Endothelial cell of hepatic sinusoid (primary cell): ENCODE data around the gene ADK.

Source experiments
- in situ Hi-C: cut with HindIII; loops from 2 replicates; pipeline ENCODE4 v1.10.0; 2017; ENCODE audit warnings: low sequenced_read_pairs

The ADK gene

GRCh38 chr10:74750848-74751274 is 599.8 kb downstream of the ADK start:
- in situ Hi-C loops, result loop anchor here (5.0 kb wide), 1 partner anchor 96 kb away; no protein-coding TSS in a partner anchor

GRCh38 chr10:74752371-74753040 is 601.5 kb downstream of the ADK start:
- in situ Hi-C loops, result loop anchor here (5.0 kb wide), 1 partner anchor 95 kb away; no protein-coding TSS in a partner anchor

GRCh38 chr10:74753442-74754211 is 602.6 kb downstream of the ADK start:
- in situ Hi-C loops, result loop anchor here (5.0 kb wide), 1 partner anchor 94 kb away; no protein-coding TSS in a partner anchor

- in situ Hi-C loops, result loop anchor here (5.0 kb wide), 1 partner anchor 93 kb away; no protein-coding TSS in a partner anchor
Measured at GRCh38 chr10:74754381-74754821, 603.4 kb downstream of the ADK start.

GRCh38 chr10:74755273-74755672 is 604.3 kb downstream of the ADK start:
- in situ Hi-C loops, result no loop called here
